ENCODE results near the gene DISP3.

Gene DISP3

DNA sequence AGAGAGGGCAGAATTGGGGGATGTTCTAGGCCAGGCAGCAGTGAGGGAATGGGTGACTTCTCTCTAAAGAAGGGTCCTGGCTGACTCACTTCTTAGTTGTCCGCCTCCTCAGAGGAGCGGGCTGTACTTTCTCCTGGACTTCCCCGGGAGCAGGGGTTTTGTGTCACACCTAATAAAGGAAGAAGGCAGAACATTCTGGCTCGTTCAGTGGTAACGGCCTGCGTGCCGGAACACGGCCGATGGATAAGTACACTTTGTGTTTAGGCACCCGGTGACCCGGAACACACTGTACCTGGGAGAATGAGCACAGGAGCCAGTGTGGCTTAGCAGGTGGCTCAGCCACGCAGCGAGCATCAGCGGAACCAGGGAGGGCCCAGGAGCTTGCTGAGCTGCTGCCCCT is 90.6 kb downstream of the DISP3 start:
- Histone ChIP-seq H3K4me1 (no peaks in the 10 kb centered on the region), H3K4me2 (ENCODE audit: low read length) (no peak overlapping the region), H3K27ac (no peak overlapping the region), H3K27me3 (ENCODE audit: control insufficient read depth, insufficient read depth, low read length) (peaks cover 3% of the 10 kb centered on the region), H3K79me2 (no peaks in the 10 kb centered on the region), H2AFZ (no peak overlapping the region), H3K9ac (no peak overlapping the region), H3K9me3 (ENCODE audit: control insufficient read depth, low read length) (no peaks in the 10 kb centered on the region), H3K4me3 (ENCODE audit: low read depth, low read length) (no peak overlapping the region), H3K36me3 (ENCODE audit: control insufficient read depth, insufficient read depth, low read length) (no peaks in the 10 kb centered on the region)
- TF ChIP-seq, protein P1, sequence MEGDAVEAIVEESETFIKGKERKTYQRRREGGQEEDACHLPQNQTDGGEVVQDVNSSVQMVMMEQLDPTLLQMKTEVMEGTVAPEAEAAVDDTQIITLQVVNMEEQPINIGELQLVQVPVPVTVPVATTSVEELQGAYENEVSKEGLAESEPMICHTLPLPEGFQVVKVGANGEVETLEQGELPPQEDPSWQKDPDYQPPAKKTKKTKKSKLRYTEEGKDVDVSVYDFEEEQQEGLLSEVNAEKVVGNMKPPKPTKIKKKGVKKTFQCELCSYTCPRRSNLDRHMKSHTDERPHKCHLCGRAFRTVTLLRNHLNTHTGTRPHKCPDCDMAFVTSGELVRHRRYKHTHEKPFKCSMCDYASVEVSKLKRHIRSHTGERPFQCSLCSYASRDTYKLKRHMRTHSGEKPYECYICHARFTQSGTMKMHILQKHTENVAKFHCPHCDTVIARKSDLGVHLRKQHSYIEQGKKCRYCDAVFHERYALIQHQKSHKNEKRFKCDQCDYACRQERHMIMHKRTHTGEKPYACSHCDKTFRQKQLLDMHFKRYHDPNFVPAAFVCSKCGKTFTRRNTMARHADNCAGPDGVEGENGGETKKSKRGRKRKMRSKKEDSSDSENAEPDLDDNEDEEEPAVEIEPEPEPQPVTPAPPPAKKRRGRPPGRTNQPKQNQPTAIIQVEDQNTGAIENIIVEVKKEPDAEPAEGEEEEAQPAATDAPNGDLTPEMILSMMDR (IDR thresholded peaks at IDR 0.05): no peak

DNA sequence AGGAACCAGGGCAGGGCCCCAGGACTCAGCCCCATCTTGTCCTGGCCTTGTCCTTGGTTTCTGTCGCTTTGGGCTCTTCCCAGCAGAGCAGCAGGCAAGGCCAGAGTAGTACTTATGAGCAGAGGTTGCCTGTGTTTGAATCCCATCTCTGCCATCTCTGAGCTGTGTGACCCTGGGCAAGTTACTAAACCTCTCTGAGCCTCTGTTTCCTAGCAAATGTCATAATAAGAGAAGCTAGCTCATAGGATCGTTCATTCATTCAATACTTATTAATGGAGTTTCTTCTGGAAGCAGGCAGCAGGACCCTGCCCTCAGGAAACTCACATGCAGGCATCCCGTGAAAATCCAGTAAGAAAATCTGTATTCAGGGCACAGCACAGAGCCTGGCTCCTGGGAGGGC is 91.0 kb downstream of the DISP3 start:
- Histone ChIP-seq H3K9me3 (ENCODE audit: control insufficient read depth, low read length) (no peaks in the 10 kb centered on the region), H3K4me2 (ENCODE audit: low read length) (no peak overlapping the region), H3K36me3 (ENCODE audit: control insufficient read depth, insufficient read depth, low read length) (no peaks in the 10 kb centered on the region), H3K27me3 (ENCODE audit: control insufficient read depth, insufficient read depth, low read length) (peaks cover 3% of the 10 kb centered on the region), H3K4me3 (ENCODE audit: low read depth, low read length) (no peak overlapping the region), H2AFZ (no peak overlapping the region), H3K27ac (no peak overlapping the region), H3K9ac (no peak overlapping the region), H3K79me2 (no peaks in the 10 kb centered on the region), H3K4me1 (no peaks in the 10 kb centered on the region)
- TF ChIP-seq, protein P1 (IDR thresholded peaks at IDR 0.05): no peak

DNA sequence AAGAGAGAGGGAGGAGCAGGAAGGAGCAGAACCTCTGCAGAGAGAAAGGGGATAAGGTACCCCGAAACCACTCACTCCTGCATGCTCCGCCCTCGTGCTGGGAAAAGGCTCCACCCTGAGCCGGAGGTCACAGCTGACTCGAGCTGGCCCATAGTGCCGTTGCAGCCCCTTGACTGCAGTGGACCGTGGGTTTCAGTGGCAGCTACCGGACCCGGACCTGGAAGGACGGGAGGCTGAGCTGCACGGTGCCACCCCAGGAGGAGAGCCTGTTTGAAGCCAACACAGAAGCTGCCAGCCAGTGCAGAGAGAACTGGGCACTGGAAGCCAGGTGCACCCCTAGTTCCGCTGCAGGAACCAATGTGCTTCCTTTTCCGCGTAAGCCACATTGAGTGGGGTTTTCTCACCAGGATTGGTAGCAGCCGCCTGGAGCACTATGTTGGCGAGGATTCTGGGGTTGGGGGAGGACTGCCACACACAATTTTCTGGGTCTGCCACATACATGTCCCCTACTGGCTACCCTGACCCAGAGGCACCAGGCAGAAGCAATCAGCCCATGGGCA is 91.9 kb downstream of the DISP3 start:
- H3K36me3 ChIP-seq (ENCODE audit: control insufficient read depth, insufficient read depth, low read length): no peaks in the 10 kb centered on the region
- no peaks in the 10 kb centered on the region for H3K79me2 ChIP-seq
- H3K4me3 ChIP-seq (ENCODE audit: low read depth, low read length): no peak overlapping the region
- no peaks in the 10 kb centered on the region for H3K4me1 ChIP-seq
- no peak overlapping the region for H3K4me2 ChIP-seq (ENCODE audit: low read length)
- H3K27ac ChIP-seq: no peak overlapping the region
- peaks cover 3% of the 10 kb centered on the region for H3K27me3 ChIP-seq (ENCODE audit: control insufficient read depth, insufficient read depth, low read length)
- no peaks in the 10 kb centered on the region for H3K9me3 ChIP-seq (ENCODE audit: control insufficient read depth, low read length)
- TF ChIP-seq, protein P1 (IDR thresholded peaks at IDR 0.05): no peak
- no peak overlapping the region for H3K9ac ChIP-seq
- H2AFZ ChIP-seq: no peak overlapping the region

DNA sequence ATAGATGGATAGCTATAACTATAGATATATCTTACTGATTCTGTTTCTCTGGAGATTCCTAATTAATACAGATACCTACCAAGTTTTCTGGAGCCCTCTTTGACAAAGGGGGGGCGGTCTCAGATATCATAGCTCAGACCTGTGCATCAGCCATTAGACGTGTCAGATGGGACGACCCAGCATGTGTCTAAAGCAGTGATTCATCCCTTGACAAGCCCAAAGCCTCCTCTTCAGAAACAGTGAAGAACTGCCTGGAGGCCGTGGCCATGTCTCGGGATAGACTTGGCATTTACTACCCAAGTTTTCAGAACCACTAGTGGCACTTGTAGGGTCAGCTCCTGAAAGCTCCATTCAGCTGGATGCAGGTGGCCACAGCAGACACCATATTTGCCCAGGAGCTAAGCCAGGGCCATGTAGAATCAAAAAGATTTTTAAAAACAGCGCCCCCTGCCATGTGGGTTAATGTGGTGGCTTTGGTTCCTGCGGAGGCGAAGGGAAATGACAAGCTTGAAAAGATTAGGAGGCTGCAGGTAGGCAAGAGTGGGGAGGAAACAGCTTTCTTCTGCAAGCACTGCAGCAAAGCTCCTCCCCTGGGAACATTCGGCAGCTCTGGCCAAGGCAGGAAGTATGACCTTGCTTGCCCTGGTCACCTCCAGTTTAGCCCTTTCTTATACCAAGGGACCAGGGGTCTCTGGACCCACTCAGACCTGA is 93.1 kb downstream of the DISP3 start:
- Histone ChIP-seq H2AFZ (no peak overlapping the region), H3K27ac (no peak overlapping the region), H3K9ac (no peak overlapping the region), H3K4me3 (ENCODE audit: low read depth, low read length) (no peak overlapping the region), H3K4me2 (ENCODE audit: low read length) (no peak overlapping the region), H3K4me1 (no peaks in the 10 kb centered on the region), H3K9me3 (ENCODE audit: control insufficient read depth, low read length) (no peaks in the 10 kb centered on the region), H3K36me3 (ENCODE audit: control insufficient read depth, insufficient read depth, low read length) (no peaks in the 10 kb centered on the region), H3K27me3 (ENCODE audit: control insufficient read depth, insufficient read depth, low read length) (peaks cover 3% of the 10 kb centered on the region), H3K79me2 (no peaks in the 10 kb centered on the region)
- TF ChIP-seq, protein P1 (IDR thresholded peaks at IDR 0.05): no peak

Data from parathyroid adenoma (tissue), 2 donors.